GF-D8 (cell line): ENCODE data around the gene TMEM44.

ENCODE experiments used
- DNase-seq: peaks from one replicate; lab custom pipeline; 2025; lab: John Stamatoyannopoulos, UW

Gene TMEM44

GRCh38 chr3:194633349-194634004, at the start of gene TMEM44:
Gene TMEM44 (minus strand): TSS chr3:194633419. CDS start chr3:194633215, 204 bp downstream.
- peak; percentile 38 for DNase-seq

DNA sequence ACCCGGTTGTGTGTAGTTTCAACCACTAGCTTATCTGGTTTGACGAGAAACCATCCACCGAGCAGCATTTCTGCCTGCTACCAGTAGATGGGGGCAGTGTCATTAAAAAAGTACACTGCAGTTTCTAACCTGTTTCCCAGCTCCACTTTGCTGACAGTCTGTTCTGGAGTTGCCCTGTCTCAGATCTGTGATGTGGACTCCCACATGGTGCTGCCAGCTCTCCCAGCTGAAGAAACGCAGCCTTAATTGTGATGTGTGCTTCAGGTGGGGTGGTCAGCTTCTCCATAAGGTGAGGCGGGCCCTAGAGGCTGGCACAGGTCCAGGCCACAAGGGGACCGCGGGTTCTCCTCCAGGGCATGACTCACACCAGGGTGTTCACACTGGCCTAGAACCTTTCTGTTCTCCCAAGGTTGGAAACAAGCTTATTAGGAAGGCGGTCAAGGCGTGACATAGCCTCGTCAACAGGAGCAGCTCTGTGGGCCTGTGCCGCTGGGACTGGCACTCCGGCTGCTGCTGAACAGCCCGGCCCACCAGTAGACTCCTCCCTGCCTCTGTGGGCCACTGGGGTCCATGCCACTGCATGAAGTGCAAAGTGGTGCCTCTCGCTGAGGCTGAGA, 49.6 kb upstream of the TMEM44 start:
- DNase-seq = peak; percentile 67

DNA sequence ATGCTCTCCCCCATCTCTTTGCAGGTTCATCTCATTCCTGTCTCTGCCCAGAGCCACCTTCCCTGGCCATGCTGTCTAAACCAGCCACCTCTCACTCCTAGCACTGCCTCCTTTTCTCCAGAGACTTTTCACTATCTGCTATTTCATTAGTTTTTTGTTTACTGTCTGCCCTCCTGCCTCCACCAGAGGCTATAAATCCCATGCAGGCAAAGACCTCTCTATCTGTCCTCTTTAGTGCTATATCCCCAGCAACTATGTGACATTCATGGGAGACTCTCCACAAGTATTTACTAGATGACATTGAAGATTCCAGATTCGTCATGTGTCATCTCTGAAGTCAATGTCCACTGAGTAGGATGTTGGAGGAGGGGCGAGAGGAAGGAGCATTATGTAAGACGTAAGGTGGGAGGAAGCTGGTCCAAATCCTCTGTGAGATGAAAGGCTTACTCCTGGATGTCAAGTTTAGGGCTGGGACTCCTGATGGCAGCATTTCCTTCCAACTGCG, 49.0 kb upstream of the TMEM44 start:
- no peak for DNase-seq

DNA sequence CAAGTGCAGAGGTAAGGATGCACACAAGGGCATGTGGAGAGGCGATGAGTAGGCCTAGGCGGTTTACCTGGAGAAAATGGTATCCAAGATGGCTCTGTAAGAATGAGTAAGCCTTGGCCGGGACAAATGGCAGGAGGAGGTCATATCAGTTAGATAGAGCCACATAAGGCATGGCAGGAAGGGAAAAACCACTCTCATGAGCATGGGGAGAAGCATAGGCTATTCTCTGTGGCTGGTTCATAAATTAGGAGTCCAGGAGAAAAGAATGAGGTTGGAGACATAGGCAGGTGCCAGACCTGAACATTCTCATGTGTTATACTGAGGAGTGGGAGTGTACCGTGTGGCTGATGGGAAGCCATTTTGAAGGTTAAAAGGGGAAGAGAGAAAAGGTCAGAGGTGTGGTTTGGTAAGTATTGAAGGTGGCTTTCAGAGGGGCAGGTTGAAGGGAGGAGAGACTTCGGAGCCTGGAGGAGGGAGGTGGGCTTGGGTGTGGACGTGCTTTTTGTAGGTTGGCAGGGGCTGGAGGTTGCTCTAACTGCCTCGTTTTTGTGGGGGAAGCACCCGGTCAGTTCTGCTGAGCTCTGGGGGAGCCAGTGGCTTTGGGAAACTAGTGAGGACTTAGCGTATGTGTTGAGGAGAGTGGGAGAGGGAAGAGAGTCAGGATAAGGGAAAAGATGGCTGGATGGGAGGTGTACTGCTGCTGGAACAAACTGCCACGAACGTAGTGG, 47.8 kb upstream of the TMEM44 start:
- no peak for DNase-seq

DNA sequence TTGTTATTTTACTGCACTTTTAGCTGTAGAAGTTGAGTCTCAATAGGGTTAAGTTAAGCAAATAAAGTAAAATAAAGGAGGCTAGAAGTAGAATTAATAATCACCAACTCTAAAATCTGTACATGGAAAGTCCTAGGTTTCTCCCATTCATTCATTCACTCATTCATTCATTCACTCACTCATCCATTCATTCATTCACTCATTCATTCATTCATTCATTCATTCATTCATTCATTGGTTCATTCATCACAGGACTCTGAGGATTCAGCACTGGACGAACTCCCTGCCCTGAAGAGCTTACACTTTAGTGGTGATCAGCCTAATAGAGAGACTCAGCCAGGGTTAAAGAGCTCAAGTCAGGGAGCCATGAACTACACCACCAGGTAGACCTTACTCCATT, 43.3 kb upstream of the TMEM44 start:
- DNase-seq = no peak

- no peak for DNase-seq
These were observed 42.5 kb upstream of the TMEM44 start for GRCh38 chr3:194675680-194676079.

DNA sequence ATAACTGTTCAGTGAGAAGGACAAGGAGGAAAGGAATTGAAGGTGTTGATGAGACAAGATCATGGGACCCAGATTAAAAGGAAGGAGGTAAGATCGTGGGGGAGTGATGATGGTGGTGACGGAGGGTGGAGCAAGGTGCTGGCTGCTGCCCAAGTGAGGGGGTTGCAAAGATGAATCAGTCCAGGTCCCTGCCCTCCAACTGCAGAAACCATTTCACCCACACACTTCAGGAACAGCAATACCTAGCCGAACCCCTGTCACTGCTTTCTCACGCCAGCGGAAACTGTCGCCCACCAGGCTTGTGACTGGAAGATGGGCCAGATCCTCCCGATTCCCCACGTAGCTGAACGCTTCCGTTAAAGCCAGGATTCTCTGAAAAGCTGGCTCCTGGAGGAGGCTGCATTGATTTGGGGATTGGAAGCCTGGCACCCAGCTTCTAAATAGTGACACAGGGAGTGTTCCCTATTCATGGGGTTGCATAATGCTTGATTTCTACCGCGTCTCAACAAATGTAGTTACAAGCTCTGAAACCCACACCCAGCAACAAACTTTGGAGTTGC, 41.9 kb upstream of the TMEM44 start:
- DNase-seq = no peak

GRCh38 chr3:194673761-194674160, 40.5 kb upstream of the TMEM44 start:
- DNase-seq = no peak

DNA sequence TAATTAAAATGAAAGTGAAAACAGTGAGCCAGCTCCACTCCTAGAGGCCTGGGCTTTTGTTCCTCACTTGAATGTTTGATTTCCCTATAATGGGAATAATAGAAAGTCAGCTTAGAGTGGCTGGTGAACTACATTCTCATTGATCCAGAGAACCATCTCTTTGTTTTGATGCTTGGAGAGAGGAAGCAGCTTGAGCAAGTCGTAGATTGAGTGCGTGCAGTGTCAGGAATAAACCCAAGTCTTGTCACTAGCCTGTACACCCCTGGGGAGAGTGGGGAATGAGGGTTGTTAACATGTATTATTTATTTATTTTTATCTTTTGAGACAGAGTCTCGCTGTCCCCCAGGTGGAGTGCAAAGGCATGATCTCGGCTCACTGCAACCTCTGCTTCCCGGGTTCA, 39.7 kb upstream of the TMEM44 start:
- no peak for DNase-seq

DNA sequence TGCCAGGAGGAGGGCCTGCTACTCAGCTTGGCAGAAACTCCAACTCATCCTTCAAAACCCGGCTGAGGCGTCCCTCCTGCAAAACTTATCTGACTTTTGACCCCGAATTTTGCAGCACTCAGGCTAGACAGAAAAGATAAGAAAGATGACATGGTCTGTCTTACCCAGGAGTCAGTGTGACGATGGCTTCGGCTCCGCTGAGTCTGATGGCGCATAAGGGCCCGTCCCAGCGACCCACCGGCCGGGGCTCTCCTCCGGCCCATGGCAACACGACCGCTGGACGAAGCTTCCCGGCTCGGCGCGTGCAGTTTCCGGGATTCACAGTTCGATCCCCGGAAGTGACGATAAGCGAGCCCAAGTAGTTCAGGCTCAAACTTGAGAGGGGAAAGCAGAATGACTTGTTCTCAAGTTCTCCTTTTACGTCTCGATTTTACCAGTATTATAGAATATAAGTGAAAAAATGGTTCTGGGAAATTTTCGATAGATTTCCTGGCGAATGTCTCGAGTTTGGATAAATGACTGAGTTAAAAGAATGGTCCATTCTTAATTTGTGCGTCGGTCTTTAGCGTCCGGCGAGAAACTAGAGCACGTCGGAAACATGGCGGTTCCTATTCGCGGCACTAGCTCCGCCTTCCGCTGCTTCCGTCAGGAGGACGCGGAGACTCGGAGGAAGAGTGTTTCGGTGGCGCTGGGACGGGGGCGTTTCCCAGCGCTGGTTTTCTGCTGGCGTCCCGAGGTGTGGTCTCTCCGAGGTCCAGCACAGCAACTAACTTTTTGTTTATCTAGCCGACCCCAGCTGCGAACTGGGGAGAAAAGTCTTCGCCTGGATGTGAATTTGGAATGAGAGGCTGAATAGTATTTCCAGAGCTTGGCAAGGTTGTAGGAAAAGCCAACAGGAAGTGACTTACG, 38.9 kb upstream of the TMEM44 start, which contains the start of gene LSG1:
Gene LSG1 (minus strand): TSS at position 292 of the 909 bp plus-strand sequence. CDS start 29 bp downstream, at position 263.
- peak; percentile 82 for DNase-seq

- peak; percentile 8 for DNase-seq
These were observed 38.3 kb upstream of the TMEM44 start for GRCh38 chr3:194671511-194671899.

DNA sequence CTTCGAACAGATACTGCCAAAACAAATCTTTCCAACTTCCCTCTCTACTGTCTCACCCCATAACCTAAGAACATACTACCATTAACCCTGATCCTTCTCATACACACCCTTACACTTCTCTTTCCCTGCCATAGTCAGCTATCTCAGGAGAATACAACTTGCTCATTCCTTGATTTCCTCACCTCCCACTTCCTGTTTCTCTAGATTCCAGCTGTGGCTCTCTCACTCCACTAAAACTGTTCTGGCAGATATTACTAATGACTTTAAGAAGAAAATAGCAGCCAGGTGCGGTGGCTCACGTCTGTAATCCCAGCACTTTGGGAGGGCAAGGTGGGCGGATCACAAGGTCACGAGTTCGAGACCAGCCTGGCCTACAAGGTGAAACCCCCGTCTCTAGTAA, 34.1 kb upstream of the TMEM44 start:
- DNase-seq = no peak

DNA sequence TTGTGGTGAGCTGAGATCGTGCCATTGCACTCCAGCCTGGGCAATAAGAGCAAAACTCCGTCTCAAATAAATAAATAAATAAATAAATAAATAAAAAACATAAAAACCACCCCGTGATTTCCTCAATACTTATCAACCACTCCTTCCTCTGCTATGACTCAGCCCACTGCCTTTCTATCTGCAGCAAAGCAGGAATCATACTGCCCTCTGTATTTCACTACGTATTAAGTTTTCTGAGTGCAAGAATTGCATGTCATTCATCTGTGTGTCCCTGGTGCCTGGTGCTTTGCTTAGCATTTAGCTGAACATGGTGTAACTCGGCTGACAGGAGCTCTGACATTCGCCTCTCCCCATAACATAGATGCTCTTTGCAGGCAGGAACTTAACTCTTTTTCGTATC, 31.6 kb upstream of the TMEM44 start:
- no peak for DNase-seq

- DNase-seq = no peak
These were observed 28.7 kb upstream of the TMEM44 start for GRCh38 chr3:194661946-194662345.

DNA sequence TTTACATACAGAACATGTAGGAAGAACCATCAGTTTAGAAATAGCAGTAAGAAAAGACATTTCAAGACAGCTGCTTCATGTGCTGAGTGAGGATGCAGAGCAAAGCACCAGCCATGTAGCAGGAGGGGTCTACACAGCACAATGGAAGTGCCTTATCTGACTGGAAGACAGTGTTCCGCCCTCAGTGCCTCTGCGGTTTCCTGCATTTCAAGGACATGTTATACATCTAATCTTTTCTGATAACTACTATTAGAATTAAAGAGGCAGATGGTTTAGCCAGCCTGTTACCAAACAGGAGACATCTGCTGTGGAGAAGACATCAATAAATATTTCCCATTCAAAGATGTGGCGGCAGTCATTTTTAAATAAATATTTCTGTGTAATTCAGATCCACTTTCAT, 28.2 kb upstream of the TMEM44 start:
- DNase-seq = peak; percentile 90

GRCh38 chr3:194659778-194660177, 26.6 kb upstream of the TMEM44 start:
- DNase-seq = no peak

GRCh38 chr3:194658477-194659242, 25.4 kb upstream of the TMEM44 start:
- DNase-seq = peak; percentile 24

- DNase-seq = no peak
These were observed 24.2 kb upstream of the TMEM44 start for GRCh38 chr3:194657439-194657838.

DNA sequence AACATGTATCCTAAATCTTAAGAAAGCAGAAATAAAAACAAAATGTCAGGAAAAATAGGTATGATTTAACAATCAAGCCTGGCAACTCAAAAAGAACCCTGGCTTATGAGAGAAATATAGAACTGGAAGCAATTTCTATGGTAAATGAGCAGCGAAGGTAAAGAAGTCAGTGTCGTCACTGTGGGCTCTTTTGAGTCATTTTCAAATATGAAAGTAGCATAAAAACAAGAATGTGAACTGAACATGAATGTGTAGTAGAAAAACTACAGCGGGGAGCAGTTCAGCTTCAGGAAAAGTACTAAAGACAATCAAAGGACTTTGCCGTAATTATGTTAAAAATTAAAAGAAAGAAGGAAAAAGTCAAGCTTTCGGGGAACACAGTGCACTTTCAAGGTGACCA, 21.2 kb upstream of the TMEM44 start:
- no peak for DNase-seq

DNA sequence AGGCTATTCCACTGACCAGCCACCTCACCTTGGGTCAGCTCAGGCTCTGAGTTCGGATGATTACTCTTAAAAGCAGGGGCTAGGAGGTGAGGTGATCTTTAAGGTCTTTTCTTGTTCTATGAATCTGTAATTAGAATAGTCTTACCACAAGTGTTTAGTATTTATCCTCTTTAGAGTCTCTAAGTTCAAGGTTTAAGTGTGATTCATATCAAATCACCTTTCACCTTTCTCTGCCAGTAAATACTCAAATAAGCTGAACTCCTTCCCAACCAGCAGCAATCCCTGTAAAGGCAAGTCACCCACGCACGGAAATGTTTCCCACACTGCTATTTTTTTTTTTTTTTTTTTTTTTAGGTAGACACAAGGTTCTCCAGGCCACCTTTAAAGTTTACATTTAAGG, 14.5 kb upstream of the TMEM44 start:
- DNase-seq = no peak

DNA sequence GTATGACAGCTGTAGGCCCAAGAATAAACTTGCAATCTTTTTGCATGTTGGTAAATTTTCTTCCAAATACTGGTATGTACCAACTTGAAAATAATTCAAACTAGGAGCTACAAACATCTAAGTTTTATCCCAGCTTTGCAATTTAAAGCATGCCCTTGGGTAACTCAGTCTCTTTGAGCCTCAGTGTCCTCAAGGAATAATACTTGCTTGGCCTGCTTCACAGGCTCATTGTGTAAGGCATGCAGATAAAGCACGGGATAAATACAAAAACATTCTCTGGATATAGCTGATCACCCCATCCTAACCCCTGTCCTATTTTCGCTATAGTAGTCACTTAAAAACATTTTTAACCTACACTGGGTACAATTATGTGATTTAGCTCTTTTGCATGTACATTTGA, 9.6 kb upstream of the TMEM44 start:
- no peak for DNase-seq
